H1 (cell line): ENCODE data around the gene CNOT10. TPM values are rescaled to one million over a fixed set of nuclear protein-coding genes. Genes with fewer than 3 reads are reported as not detected.

Source experiments
- CTCF ChIA-PET: fragments of 300-600 bp; sonication (Branson Sonifier 250); formaldehyde crosslinking; loops from one replicate; lab custom pipeline; 2021; ENCODE audit not compliant: partially characterized antibody; lab: Charles Lee
- POLR2A ChIA-PET: fragments of 300-600 bp; sonication (Branson Sonifier 250); formaldehyde crosslinking; loops from one replicate; lab custom pipeline; 2021; ENCODE audit warnings: inconsistent platforms; ENCODE audit not compliant: partially characterized antibody; lab: Charles Lee
- DNase-seq, 2 experiments: peaks; one replicate each; pipeline versions ENCODE4 v3.0.0 to v3.0.0-alpha.2; 2010 to 2022; ENCODE audit warnings: low spot score in 2 of 2, low read depth in 1 of 2, mixed read lengths in 1 of 2
- FAIRE-seq: peaks from 2 replicates; lab custom pipeline; 2011; peaks lifted over from hg19 to GRCh38; lab: Jason Lieb, UNC
- H2AFZ ChIP-seq: 2 replicates; pipeline ENCODE4 v1.8.1; 2012; ENCODE audit warnings: low read length, inconsistent platforms
- H2AK5ac ChIP-seq: 2 replicates; pipeline ENCODE4 v1.6.1; 2013; ENCODE audit warnings: low read depth, low read length
- H2BK120ac ChIP-seq: replicated peaks from 2 replicates; pipeline ENCODE3; 2013; ENCODE audit warnings: low read depth, low read length, inconsistent platforms
- H2BK12ac ChIP-seq: 2 replicates; pipeline ENCODE4 v1.6.1; 2013; ENCODE audit warnings: low read depth, low read length
- H2BK15ac ChIP-seq: 2 replicates; pipeline ENCODE4 v1.6.1; 2013; ENCODE audit warnings: low read length
- H2BK20ac ChIP-seq: 2 replicates; pipeline ENCODE4 v1.6.1; 2013; ENCODE audit warnings: low read length
- H2BK5ac ChIP-seq: 2 replicates; pipeline ENCODE4 v1.6.1; 2013; ENCODE audit warnings: low read depth, low read length
- H3K14ac ChIP-seq: 2 replicates; pipeline ENCODE4 v1.6.1; 2013; ENCODE audit warnings: inconsistent platforms; ENCODE audit not compliant: insufficient read length
- H3K18ac ChIP-seq: 2 replicates; pipeline ENCODE4 v1.6.1; 2013; ENCODE audit warnings: low read length; ENCODE audit errors: extremely low read depth
- H3K23ac ChIP-seq: 2 replicates; pipeline ENCODE4 v1.6.1; 2013; ENCODE audit warnings: inconsistent platforms; ENCODE audit not compliant: insufficient read length
- H3K23me2 ChIP-seq: 2 replicates; pipeline ENCODE4 v1.6.1; 2013; ENCODE audit warnings: low read depth, low read length
- H3K27ac ChIP-seq: 2 replicates; pipeline ENCODE4 v1.6.1; 2011; ENCODE audit warnings: low read depth, low read length, inconsistent platforms
- H3K27me3 ChIP-seq, 4 experiments: replicated peaks in 1 of 4; 1 replicate in 1 of 4; 2 replicates in 3 of 4; pipeline versions ENCODE4 v1.6.1 to v1.8.1; 2011 to 2013; ENCODE audit warnings: low read length in 3 of 4, mild to moderate bottlenecking in 3 of 4, inconsistent platforms in 2 of 4, mixed read lengths in 2 of 4, moderate library complexity in 1 of 4; ENCODE audit not compliant: control insufficient read depth in 3 of 4, insufficient read depth in 3 of 4; ENCODE audit errors: extremely low read depth in 1 of 4
- H3K36me3 ChIP-seq, 4 experiments: 2 replicates each; pipeline versions ENCODE4 v1.6.1 to v1.8.1; 2011 to 2013; ENCODE audit warnings: mild to moderate bottlenecking in 4 of 4, low read length in 3 of 4, moderate library complexity in 2 of 4, control low read depth in 1 of 4, inconsistent platforms in 1 of 4; ENCODE audit not compliant: insufficient read depth in 4 of 4, control insufficient read depth in 2 of 4
- H3K4ac ChIP-seq: replicated peaks from 2 replicates; pipeline ENCODE3; 2013; ENCODE audit warnings: low read length, low read depth, mixed read lengths, inconsistent platforms; ENCODE audit not compliant: insufficient read length
- H3K4me1 ChIP-seq, 4 experiments: replicated peaks in 1 of 4; 1 replicate in 1 of 4; 2 replicates in 3 of 4; pipeline versions ENCODE4 v1.6.1 to v1.8.1; 2011 to 2013; ENCODE audit warnings: low read length in 3 of 4, inconsistent platforms in 2 of 4, mixed read lengths in 1 of 4; ENCODE audit not compliant: insufficient read depth in 4 of 4, control insufficient read depth in 3 of 4
- H3K4me2 ChIP-seq, 2 experiments: 2 replicates each; pipeline versions ENCODE4 v1.6.1 to v1.8.1; 2011 to 2013; ENCODE audit warnings: low read depth in 2 of 2, low read length in 2 of 2, control low read depth in 1 of 2, inconsistent platforms in 1 of 2, mild to moderate bottlenecking in 1 of 2; ENCODE audit not compliant: insufficient read depth in 1 of 2
- H3K4me3 ChIP-seq, 4 experiments: fragments of 200-600, 300-600 bp in 1 of 4; sonication (generic), shearing (Covaris generic), sonication (Bioruptor Twin) in 1 of 4; 2 replicates each; pipeline versions ENCODE4 v1.5.1 to v1.8.1; 2011 to 2016; ENCODE audit warnings: low read length in 4 of 4, low read depth in 3 of 4, control low read depth in 2 of 4, inconsistent platforms in 2 of 4, mild to moderate bottlenecking in 2 of 4, mixed read lengths in 1 of 4, moderate library complexity in 1 of 4; ENCODE audit not compliant: insufficient read depth in 2 of 4; ENCODE audit errors: extremely low read depth in 1 of 4
- H3K56ac ChIP-seq: replicated peaks from 2 replicates; pipeline ENCODE3; 2013; ENCODE audit warnings: low read depth, mild to moderate bottlenecking, mixed read lengths, low read length, inconsistent platforms; ENCODE audit not compliant: insufficient read length
- H3K79me1 ChIP-seq: 2 replicates; pipeline ENCODE4 v1.6.1; 2013; ENCODE audit warnings: low read depth, low read length, control low read depth
- H3K79me2 ChIP-seq, 2 experiments: 2 replicates each; pipeline versions ENCODE4 v1.6.1 to v1.8.1; 2012 to 2013; ENCODE audit warnings: low read length in 2 of 2, mild to moderate bottlenecking in 2 of 2, inconsistent platforms in 1 of 2; ENCODE audit not compliant: insufficient read depth in 2 of 2, control insufficient read depth in 1 of 2
- H3K9ac ChIP-seq, 4 experiments: replicated peaks in 1 of 4; 1 replicate in 1 of 4; 2 replicates in 3 of 4; pipeline versions ENCODE4 v1.6.1 to v1.8.1; 2011 to 2013; ENCODE audit warnings: low read depth in 3 of 4, low read length in 3 of 4, control low read depth in 2 of 4, mild to moderate bottlenecking in 2 of 4, moderate library complexity in 2 of 4, inconsistent platforms in 1 of 4; ENCODE audit errors: extremely low read depth in 1 of 4
- H3K9me3 ChIP-seq, 2 experiments: 2 replicates each; pipeline versions ENCODE4 v1.6.1 to v1.8.1; 2012 to 2013; ENCODE audit warnings: mild to moderate bottlenecking in 2 of 2, moderate library complexity in 2 of 2, control low read depth in 1 of 2, inconsistent platforms in 1 of 2, low read depth in 1 of 2, low read length in 1 of 2, mixed read lengths in 1 of 2; ENCODE audit not compliant: insufficient read depth in 2 of 2
- H4K20me1 ChIP-seq, 2 experiments: replicated peaks in 1 of 2; 2 replicates each; pipeline versions ENCODE3 to v1.8.1; 2011 to 2013; ENCODE audit warnings: inconsistent platforms in 2 of 2, low read length in 2 of 2, mild to moderate bottlenecking in 1 of 2; ENCODE audit not compliant: insufficient read depth in 2 of 2, control insufficient read depth in 1 of 2
- H4K5ac ChIP-seq: 2 replicates; pipeline ENCODE4 v1.6.1; 2013; ENCODE audit warnings: low read length, low read depth, mixed read lengths, inconsistent platforms; ENCODE audit not compliant: insufficient read length
- H4K8ac ChIP-seq: 2 replicates; pipeline ENCODE4 v1.8.0; 2013; ENCODE audit warnings: mild to moderate bottlenecking, moderate library complexity, low read length, inconsistent platforms; ENCODE audit not compliant: insufficient read depth; ENCODE audit errors: extremely low read depth
- H4K91ac ChIP-seq: replicated peaks from 2 replicates; pipeline ENCODE3; 2013; ENCODE audit warnings: low read length, mixed read lengths, inconsistent platforms; ENCODE audit not compliant: insufficient read length
- CHD1 ChIP-seq: IDR thresholded peaks from 2 replicates; pipeline ENCODE4 v1.6.1; 2012; ENCODE audit warnings: low read depth, low read length, improper control_type of control experiment
- POLR2AphosphoS5 ChIP-seq: IDR thresholded peaks from 2 replicates; pipeline ENCODE4 v1.6.1; 2011; ENCODE audit warnings: low read depth, low read length
- TAF7 ChIP-seq: optimal IDR thresholded peaks from 2 replicates; pipeline ENCODE3; 2011; ENCODE audit warnings: low read depth, mild to moderate bottlenecking, inconsistent platforms, low read length, moderate library complexity, borderline replicate concordance
- WGBS, 2 experiments: shearing (Covaris generic) in 1 of 2; methylation state at CpG; one replicate each; pipeline versions ENCODE4 v1.1.6 to v1.1.7; 2013 to 2015; ENCODE audit warnings: low lambda C conversion rate in 2 of 2, mixed read lengths in 2 of 2, inconsistent platforms in 1 of 2, low coverage in 1 of 2, missing lambda C conversion rate in 1 of 2; ENCODE audit not compliant: insufficient replicate concordance in 2 of 2, insufficient coverage in 1 of 2, insufficient read length in 1 of 2; ENCODE audit errors: extremely low coverage in 1 of 2, missing lambda C conversion rate in 1 of 2; 5-methylcytosine and 5-hydroxymethylcytosine counted together
- polyA plus RNA-seq, 7 experiments: library from polyadenylated mRNA; depleted of rRNA in 3 of 7; stranded (reverse) in 5 of 7; unstranded in 2 of 7; fragments of >200 nt in 5 of 7; fragments of 200-250 nt in 2 of 7; gene quantifications; 1 replicate in 5 of 7; 2 replicates in 1 of 7; 4 replicates in 1 of 7; pipeline versions ENCODE4 v1.2.1 to v1.2.3, GENCODE V29; 2011 to 2013; ENCODE audit warnings: missing spikeins in 2 of 7, mixed read lengths in 2 of 7
- total RNA-seq: library from RNA; stranded (reverse); fragmentation: NEBNext Ultra II Directional; extraction: Animal tissue kit (Norgen Biotek cat#: 25700); gene quantifications from 2 replicates; pipeline ENCODE4 v1.2.1, GENCODE V29; 2021

CNOT10 gene
- total and polyA plus RNA-seq, 2 of the 8 experiments (the other 6 are each of a cell fraction or from before 2014, with no cell fraction given): 39.9 to 55.9 TPM

- H2BK5ac ChIP-seq: no peak overlapping the region
- H3K9me3 ChIP-seq: no peaks in the 10 kb centered on the region
- peak overlapping the region in 2 of 4 experiments; percentile 82 to 92; a peak in 3 of 7 replicates for H3K9ac ChIP-seq
- H4K8ac ChIP-seq: no peak overlapping the region
- H2BK20ac ChIP-seq: no peak overlapping the region
- POLR2A ChIA-PET: interaction anchor here (1.0 to 15.1 kb wide), 10 partner anchors 9 to 80 kb away, joined by 3 to 303 read pairs (median 7); no protein-coding TSS in a partner anchor
- H3K27ac ChIP-seq: no peak overlapping the region
- H3K18ac ChIP-seq: no peak overlapping the region; the same call in 1 of the 2 replicates
- peaks cover 21 to 72% (median 32%) of the 10 kb centered on the region in 4 experiments for H3K36me3 ChIP-seq
- peaks cover 100% of the 10 kb centered on the region in 2 experiments for H3K79me2 ChIP-seq
- WGBS, 2 experiments: 33% methylated on average over 5 of the region's 5 CpGs; no CpG with 5 or more reads in 1 of the 2 experiments
- no peak overlapping the region for H2BK12ac ChIP-seq
- CTCF ChIA-PET: interaction anchor here (1.0 to 2.7 kb wide), 3 partner anchors 11 to 48 kb away, joined by 3 to 8 read pairs (median 4); no protein-coding TSS in a partner anchor
- H4K20me1 ChIP-seq: peaks cover 31 to 51% of the 10 kb centered on the region in 2 experiments
- H3K23me2 ChIP-seq: peaks cover 6% of the 10 kb centered on the region; the same call in 1 of the 2 replicates
- H4K91ac ChIP-seq: no peak overlapping the region
- no peak overlapping the region for H3K4ac ChIP-seq
- no peak overlapping the region for H4K5ac ChIP-seq
- H2AK5ac ChIP-seq: no peak overlapping the region
- peak overlapping the region; percentile 88 to 98 (median 94) for H3K4me3 ChIP-seq
- H3K4me1 ChIP-seq: peaks cover 4 to 29% (median 21%) of the 10 kb centered on the region in 4 experiments
- H3K23ac ChIP-seq: no peak overlapping the region
- H2BK15ac ChIP-seq: no peak overlapping the region
- peak overlapping the region; percentile 93 to 96 for H3K4me2 ChIP-seq
- H3K79me1 ChIP-seq: no peaks in the 10 kb centered on the region
- H3K27me3 ChIP-seq: no peaks in the 10 kb centered on the region
- no peak overlapping the region for H3K14ac ChIP-seq
- DNase-seq (no peak), FAIRE-seq (no peak)
- H3K56ac ChIP-seq: no peak overlapping the region
- no peak overlapping the region for H2AFZ ChIP-seq
- H2BK120ac ChIP-seq: no peak overlapping the region
- peak; percentile 14; the same call in 1 of the 2 replicates for TF ChIP-seq POLR2AphosphoS5
- TF ChIP-seq TAF7: peak; percentile 58
- TF ChIP-seq CHD1: no peak
Observed at GRCh38 chr3:32822609-32823498, 137.9 kb downstream of the CNOT10 start.
